ENCODE results near the gene SPATA31A1. TPM values are rescaled to one million over a fixed set of nuclear protein-coding genes. Genes with fewer than 3 reads are reported as not detected.

SPATA31A1 gene
- total and polyA plus RNA-seq, 10 of the 15 experiments (the other 5 are each of a cell fraction or from before 2014, with no cell fraction given): 0.01 TPM; not detected in 9

Other genes starting within 250 kb of the SPATA31A1 start
- 0.05 and 0.06 TPM in 2 replicates for gene CNTNAP3, start 67.5 kb upstream of the SPATA31A1 start, total RNA-seq (2014; rRNA removed)
- gene CNTNAP3, start 67.5 kb upstream of the SPATA31A1 start, total RNA-seq (2014; rRNA removed; fragmentation: Illumina TruSeq; extraction: Trizol): not detected in 2 replicates
- gene CNTNAP3, start 67.5 kb upstream of the SPATA31A1 start, total RNA-seq (2021): not detected in 2 replicates
- gene CNTNAP3, start 67.5 kb upstream of the SPATA31A1 start, polyA plus RNA-seq (2011; rRNA removed): not detected in 2 replicates
- 0.04 and 0.13 TPM in 2 replicates for gene CNTNAP3, start 67.5 kb upstream of the SPATA31A1 start, polyA plus RNA-seq (2014; fragmentation: Illumina TruSeq; extraction: Trizol)
- not detected for gene CNTNAP3, start 67.5 kb upstream of the SPATA31A1 start, polyA plus RNA-seq (2014; fragmentation: Nextera tagmentation; extraction: Ambion mirVana)
- gene CNTNAP3, start 67.5 kb upstream of the SPATA31A1 start, polyA plus RNA-seq (2014; rRNA removed): 0.01 and 0.13 TPM in 2 replicates
- not detected for gene CNTNAP3, start 67.5 kb upstream of the SPATA31A1 start, polyA plus RNA-seq (2016; fragmentation: Nextera tagmentation; extraction: Ambion mirVana)

Data from GM12878 (cell line).